Stimulated activated CD8-positive, alpha-beta memory T cell treated with anti-CD3 and anti-CD28 coated beads, Interleukin-7, amount 100 ng/mL, for 24 hours (primary cell): Measurements from ENCODE around the gene YES1.

Source experiments
- DNase-seq: peaks from one replicate; pipeline ENCODE4 v3.0.0-alpha.2; 2020; ENCODE audit warnings: low read depth

YES1 gene

GRCh38 chr18:811892-812375 lies at the start of gene YES1:
Gene YES1 (minus strand): TSS chr18:812242. CDS start chr18:756827, 55,415 bp downstream.
- peak; percentile 6 for DNase-seq

- DNase-seq: no peak
These were observed 45.9 kb upstream of the YES1 start for GRCh38 chr18:857986-858385.

GRCh38 chr18:853471-853870 lies 41.4 kb upstream of the YES1 start:
- no peak for DNase-seq

GRCh38 chr18:850960-851359 lies 38.9 kb upstream of the YES1 start:
- DNase-seq: no peak

- DNase-seq: no peak
These were observed 37.0 kb upstream of the YES1 start for GRCh38 chr18:849021-849420.

GRCh38 chr18:848062-848861 lies 36.2 kb upstream of the YES1 start:
- DNase-seq: no peak

GRCh38 chr18:845152-845819 lies 33.2 kb upstream of the YES1 start:
- DNase-seq: no peak

- DNase-seq: no peak
These were observed 29.8 kb upstream of the YES1 start for GRCh38 chr18:841647-842370.

GRCh38 chr18:840516-840915 lies 28.5 kb upstream of the YES1 start:
- no peak for DNase-seq

GRCh38 chr18:840023-840408 lies 28.0 kb upstream of the YES1 start:
- no peak for DNase-seq

- DNase-seq: peak; percentile 89
These were observed 27.4 kb upstream of the YES1 start for GRCh38 chr18:839224-840022.

- DNase-seq: no peak
These were observed 25.9 kb upstream of the YES1 start for GRCh38 chr18:837922-838321.

- DNase-seq: no peak
These were observed 22.2 kb upstream of the YES1 start for GRCh38 chr18:834082-834720.

- DNase-seq: no peak
These were observed 21.2 kb upstream of the YES1 start for GRCh38 chr18:833197-833596.

- DNase-seq: no peak
These were observed 20.1 kb upstream of the YES1 start for GRCh38 chr18:832085-832681.

GRCh38 chr18:830315-830901 lies 18.4 kb upstream of the YES1 start:
- DNase-seq: no peak

- no peak for DNase-seq
These were observed 17.4 kb upstream of the YES1 start for GRCh38 chr18:829432-829831.

- DNase-seq: no peak
These were observed 15.1 kb upstream of the YES1 start for GRCh38 chr18:827093-827677.

GRCh38 chr18:825891-826585 lies 14.0 kb upstream of the YES1 start:
- no peak for DNase-seq

- no peak for DNase-seq
These were observed 12.1 kb upstream of the YES1 start for GRCh38 chr18:824179-824578.
